Activated CD8-positive, alpha-beta T cell treated with anti-CD3 and anti-CD28 coated beads for 36 hours (primary cell): ENCODE measurements around the gene CST9L. TPM values are rescaled to one million over a fixed set of nuclear protein-coding genes. Genes with fewer than 3 reads are reported as not detected.

Experiments used
- ATAC-seq: fragments of 200-7000 bp; cut with Tn5 transposase; one replicate; pipeline ENCODE4 v1.10.0; 2021; ENCODE audit warnings: mild to moderate bottlenecking, moderate library complexity
- CTCF ChIA-PET: fragments of 350-600 bp; sonication (Branson Sonifier 250); formaldehyde crosslinking; loops from one replicate; lab custom pipeline; 2021; ENCODE audit warnings: antibody characterized with exemption; lab: Charles Lee
- POLR2A ChIA-PET: fragments of 350-600 bp; sonication (Branson Sonifier 250); formaldehyde crosslinking; loops from one replicate; lab custom pipeline; 2021; ENCODE audit warnings: antibody characterized with exemption; lab: Charles Lee
- DNase-seq: peaks from one replicate; pipeline ENCODE4 v3.0.0-alpha.2; 2020
- H3K27ac Mint-ChIP-seq: one replicate; pipeline ENCODE4 v1.8.0; 2021; ENCODE audit warnings: mild to moderate bottlenecking, mixed read lengths
- H3K27me3 Mint-ChIP-seq: one replicate; pipeline ENCODE4 v1.8.0; 2021; ENCODE audit warnings: mixed read lengths
- H3K36me3 Mint-ChIP-seq: one replicate; pipeline ENCODE4 v1.8.0; 2021; ENCODE audit warnings: low read depth, mixed read lengths
- H3K4me1 Mint-ChIP-seq: one replicate; pipeline ENCODE4 v1.8.0; 2021; ENCODE audit warnings: low read depth, mixed read lengths
- H3K4me3 Mint-ChIP-seq: one replicate; pipeline ENCODE4 v1.8.0; 2021; ENCODE audit warnings: mild to moderate bottlenecking, moderate library complexity, mixed read lengths
- H3K9me3 Mint-ChIP-seq: one replicate; pipeline ENCODE4 v1.8.0; 2021; ENCODE audit warnings: mixed read lengths
- intact Hi-C: fragments of 100-400 bp; cut with micrococcal nuclease; formaldehyde crosslinking; loops from one replicate; pipeline ENCODE4 v1.10.0; 2022
- total RNA-seq, 2 experiments: library from RNA; stranded (reverse); gene quantifications; one replicate each; pipeline ENCODE4 v1.2.3, GENCODE V29; 2021
- TF ChIP-seq, protein P1 (sequence below): fragments of 200-600 bp; IDR thresholded peaks from one replicate; pipeline ENCODE4 v1.8.0; 2022; ENCODE audit warnings: antibody characterized with exemption, mild to moderate bottlenecking

Gene CST9L
- total RNA-seq, 2 experiments from 2014 or later = not detected

DNA sequence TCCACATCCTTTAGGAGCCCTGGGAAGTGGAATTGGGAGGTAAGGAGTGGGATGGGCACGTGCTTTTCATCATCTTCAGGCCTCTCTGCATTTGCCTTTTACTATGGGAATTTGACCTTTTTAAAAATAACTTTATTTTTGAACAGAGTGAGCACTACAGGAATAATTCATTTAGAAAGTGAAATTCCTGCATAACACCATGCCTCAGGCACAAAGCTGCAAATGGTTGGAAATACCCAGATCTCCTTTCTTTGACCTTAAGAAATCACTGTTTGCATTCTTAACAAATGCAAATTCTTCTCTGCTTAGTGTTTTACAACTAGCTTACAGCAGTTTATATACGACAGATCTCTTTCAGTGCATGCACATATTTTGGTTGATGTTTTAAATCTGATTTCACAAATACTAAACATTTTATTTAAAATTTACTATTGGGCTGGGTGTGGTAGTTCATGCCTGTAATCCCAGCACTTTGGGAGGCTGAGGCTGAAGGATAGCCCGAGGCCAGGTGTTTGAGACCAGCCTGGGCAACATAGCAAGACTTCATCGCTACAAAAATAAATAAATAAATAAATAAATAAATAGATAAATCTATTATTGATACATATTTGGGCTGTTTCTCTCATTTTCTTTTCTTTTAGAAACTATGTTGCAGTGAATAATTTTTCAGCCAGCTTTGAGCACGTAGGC is 52.9 kb downstream of the CST9L start:
- DNase-seq = no peak
- intact Hi-C loops = no loop called here
- no peak for ATAC-seq
- H3K27ac Mint-ChIP-seq = no peak overlapping the region
- no peaks in the 10 kb centered on the region for H3K27me3 Mint-ChIP-seq
- no peaks in the 10 kb centered on the region for H3K9me3 Mint-ChIP-seq
- H3K4me3 Mint-ChIP-seq = no peak overlapping the region
- POLR2A ChIA-PET = no interaction called here
- H3K36me3 Mint-ChIP-seq = no peaks in the 10 kb centered on the region
- peaks cover 2% of the 10 kb centered on the region for H3K4me1 Mint-ChIP-seq
- TF ChIP-seq, protein P1, sequence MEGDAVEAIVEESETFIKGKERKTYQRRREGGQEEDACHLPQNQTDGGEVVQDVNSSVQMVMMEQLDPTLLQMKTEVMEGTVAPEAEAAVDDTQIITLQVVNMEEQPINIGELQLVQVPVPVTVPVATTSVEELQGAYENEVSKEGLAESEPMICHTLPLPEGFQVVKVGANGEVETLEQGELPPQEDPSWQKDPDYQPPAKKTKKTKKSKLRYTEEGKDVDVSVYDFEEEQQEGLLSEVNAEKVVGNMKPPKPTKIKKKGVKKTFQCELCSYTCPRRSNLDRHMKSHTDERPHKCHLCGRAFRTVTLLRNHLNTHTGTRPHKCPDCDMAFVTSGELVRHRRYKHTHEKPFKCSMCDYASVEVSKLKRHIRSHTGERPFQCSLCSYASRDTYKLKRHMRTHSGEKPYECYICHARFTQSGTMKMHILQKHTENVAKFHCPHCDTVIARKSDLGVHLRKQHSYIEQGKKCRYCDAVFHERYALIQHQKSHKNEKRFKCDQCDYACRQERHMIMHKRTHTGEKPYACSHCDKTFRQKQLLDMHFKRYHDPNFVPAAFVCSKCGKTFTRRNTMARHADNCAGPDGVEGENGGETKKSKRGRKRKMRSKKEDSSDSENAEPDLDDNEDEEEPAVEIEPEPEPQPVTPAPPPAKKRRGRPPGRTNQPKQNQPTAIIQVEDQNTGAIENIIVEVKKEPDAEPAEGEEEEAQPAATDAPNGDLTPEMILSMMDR = no peak
- CTCF ChIA-PET = no interaction called here

DNA sequence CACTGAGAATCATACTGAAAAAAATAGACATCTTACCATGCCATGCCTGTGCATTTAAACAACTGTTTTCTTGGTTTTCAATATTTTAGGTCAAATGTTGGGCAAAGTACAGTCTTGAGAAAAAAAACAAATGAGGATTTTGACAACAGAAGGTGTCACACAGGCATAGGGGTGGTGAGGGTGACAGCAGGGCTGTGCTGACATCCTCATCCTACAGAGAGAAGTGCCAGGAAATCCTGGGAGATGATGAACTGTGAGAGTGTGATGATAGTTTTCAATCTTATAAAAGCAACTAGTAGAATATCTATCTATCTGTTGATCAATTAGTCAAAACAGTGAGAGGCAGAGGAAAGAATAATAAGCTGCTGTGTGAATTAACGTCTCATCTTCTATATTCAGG is 53.4 kb downstream of the CST9L start:
- TF ChIP-seq, protein P1 = no peak
- H3K27ac Mint-ChIP-seq = no peak overlapping the region
- no peaks in the 10 kb centered on the region for H3K9me3 Mint-ChIP-seq
- H3K4me3 Mint-ChIP-seq = no peak overlapping the region
- no peak for ATAC-seq
- H3K36me3 Mint-ChIP-seq = no peaks in the 10 kb centered on the region
- CTCF ChIA-PET = no interaction called here
- peaks cover 2% of the 10 kb centered on the region for H3K4me1 Mint-ChIP-seq
- POLR2A ChIA-PET = no interaction called here
- DNase-seq = no peak
- no peaks in the 10 kb centered on the region for H3K27me3 Mint-ChIP-seq
- intact Hi-C loops = no loop called here

Other genes with a start within 250 kb of the CST9L start
- gene NXT1, start 217.7 kb downstream of the CST9L start, total RNA-seq = 10 to 100 TPM; 35.8 to 37.8 TPM
- 10 to 100 TPM; 11.8 to 13.7 TPM for gene GZF1, start 206.3 kb downstream of the CST9L start, total RNA-seq
- gene NAPB, start 147.0 kb downstream of the CST9L start, total RNA-seq = 10 to 100 TPM; 14.3 to 16.8 TPM
- not detected for gene CSTL1, start 128.8 kb downstream of the CST9L start, total RNA-seq
- not detected for gene CST11, start 115.6 kb downstream of the CST9L start, total RNA-seq
- not detected for gene CST8, start 77.4 kb downstream of the CST9L start, total RNA-seq
- not detected for gene CST9, start 37.4 kb upstream of the CST9L start, total RNA-seq
- 1 to 10 TPM in 1 of 2 experiments, under 1 TPM in 1; 0.72 to 1.2 TPM for gene CST3, start 69.5 kb upstream of the CST9L start, total RNA-seq
- gene CST4, start 120.6 kb upstream of the CST9L start, total RNA-seq = not detected
- gene CST1, start 182.5 kb upstream of the CST9L start, total RNA-seq = not detected